GM04503 (cell line): ENCODE results near the gene DDIT4.

ENCODE experiments used
- DNase-seq: peaks from one replicate; pipeline ENCODE4 v3.0.0-alpha.2; 2012; ENCODE audit warnings: low read depth

Gene DDIT4

GRCh38 chr10:72318418-72319262 lies 44.9 kb downstream of the DDIT4 start:
- no peak for DNase-seq

DNA sequence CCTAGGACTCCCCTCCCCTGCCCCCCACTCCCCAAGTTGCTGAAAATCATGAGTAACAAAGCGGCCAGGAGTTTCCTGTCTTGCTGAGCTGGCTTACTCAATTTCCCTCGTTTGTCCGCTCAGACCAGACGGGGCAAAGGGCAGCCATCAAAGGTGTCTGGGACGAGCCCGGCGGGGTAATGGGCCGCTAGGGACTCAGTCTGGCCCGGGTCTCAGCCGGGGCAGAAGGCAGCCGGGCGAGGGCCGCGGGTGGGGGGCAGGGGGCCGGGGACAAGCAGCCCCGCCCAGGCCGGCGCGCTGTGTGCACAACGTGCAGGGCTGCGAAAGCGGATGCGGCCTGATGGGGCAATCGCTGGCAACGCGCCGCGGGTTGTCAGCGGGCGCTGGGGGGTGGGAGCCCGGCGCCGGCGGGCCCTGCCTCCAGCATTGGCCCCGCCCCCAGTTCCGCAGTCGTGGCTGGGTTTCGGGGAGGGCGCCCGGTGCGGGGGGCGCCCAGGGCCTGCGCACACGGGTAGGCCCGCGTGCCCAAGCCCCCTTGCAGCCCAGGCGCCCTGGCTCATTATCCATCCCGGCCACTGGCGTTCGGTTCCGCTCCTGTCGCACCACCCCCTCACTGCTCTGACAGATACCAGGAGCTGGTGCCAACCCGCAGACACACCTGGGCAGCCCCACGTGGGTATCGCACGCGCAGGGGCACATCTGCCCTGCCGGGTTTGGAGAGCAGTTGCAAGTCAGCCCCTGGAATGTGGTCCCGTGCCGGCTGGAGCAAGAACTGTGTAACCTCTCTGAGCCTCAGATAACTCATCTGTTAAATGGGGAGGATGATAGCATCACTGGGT lies 45.9 kb downstream of the DDIT4 start:
- peak; percentile 48 for DNase-seq

DNA sequence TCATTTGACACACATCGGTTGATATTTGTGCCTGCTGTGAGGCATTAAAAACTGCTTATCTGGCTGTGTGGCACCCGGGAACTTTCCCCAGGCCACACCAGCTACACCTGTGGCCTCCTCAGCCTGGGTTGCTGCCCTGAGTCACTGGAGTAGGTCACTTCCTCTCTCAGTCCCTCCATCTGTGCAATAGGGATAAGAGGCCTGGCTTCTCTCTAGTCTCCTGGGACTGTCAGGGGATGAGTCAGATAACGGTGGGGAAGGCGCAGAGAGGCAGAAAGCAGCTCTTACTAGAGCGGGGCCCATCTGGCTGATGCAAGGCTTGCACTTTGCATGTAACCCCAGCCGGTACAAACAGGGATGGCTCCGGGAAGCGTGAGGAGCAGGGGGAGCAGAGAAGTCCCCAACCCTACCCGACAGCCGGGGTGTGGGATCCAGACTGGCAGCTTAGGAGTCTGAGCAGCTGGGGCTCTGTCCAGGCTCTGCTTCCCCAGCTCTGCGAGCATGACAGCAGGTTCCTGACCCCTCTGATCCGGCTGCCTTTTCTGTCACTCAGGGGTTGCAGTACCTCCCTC lies 47.0 kb downstream of the DDIT4 start:
- peak; percentile 99 for DNase-seq

DNA sequence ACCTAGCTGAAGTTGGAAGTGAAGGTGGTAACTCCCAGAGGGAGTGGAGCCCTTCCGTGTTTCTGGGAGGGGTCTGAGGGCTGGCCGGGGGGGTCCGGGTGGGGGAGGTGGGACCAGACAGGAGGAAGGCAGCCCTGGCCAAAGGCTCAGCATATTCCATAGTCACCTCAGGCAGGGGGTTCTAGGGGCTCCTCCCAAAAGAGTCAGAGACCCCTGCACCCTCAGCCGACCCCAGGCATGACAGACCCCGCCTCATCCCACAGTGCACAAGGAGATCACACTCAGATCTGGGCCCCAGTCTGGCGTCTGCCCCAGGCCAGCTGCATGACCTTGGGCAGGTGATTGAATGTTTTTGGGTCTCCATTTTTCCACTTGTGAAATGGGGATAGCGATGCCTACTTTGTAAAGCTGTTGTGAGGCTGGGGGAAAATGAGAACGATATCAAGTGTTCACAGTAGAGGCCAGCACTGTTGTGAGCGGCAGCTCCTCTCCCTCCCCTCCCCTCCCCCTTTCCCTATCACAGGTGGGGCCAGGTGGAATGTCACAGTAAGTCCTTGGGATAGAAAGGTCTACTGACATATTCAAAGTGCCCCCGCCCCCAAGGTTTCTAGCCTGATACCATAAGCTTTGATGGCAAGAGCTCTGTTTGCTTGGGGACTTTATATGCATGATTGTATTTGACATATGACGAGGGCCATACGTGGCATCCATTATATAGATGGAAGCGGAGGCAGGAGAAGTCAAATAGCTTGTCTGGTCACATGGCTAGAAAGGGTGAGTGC lies 47.7 kb downstream of the DDIT4 start:
- no peak for DNase-seq

DNA sequence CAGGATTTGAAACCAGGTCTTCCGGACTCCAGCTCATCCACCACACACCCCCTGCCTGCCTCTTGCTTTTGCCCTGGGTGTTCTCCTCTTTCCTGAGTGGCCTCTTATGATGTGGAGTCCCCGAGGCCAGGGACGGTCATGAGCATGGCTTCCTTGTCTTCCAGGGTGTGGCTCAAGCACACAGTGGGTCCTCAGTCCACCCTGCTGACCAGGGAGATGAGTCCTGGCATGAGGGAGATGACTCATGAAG lies 48.2 kb downstream of the DDIT4 start:
- DNase-seq = no peak

GRCh38 chr10:72322280-72323058 lies 48.7 kb downstream of the DDIT4 start:
- no peak for DNase-seq

GRCh38 chr10:72323108-72323749 lies 49.5 kb downstream of the DDIT4 start:
- no peak for DNase-seq

GRCh38 chr10:72323771-72324191 lies 50.1 kb downstream of the DDIT4 start:
- no peak for DNase-seq
